ENCODE data around the gene TBC1D13. TPM values are rescaled to one million over a fixed set of nuclear protein-coding genes. Genes with fewer than 3 reads are reported as not detected.

TBC1D13 gene
- total and polyA plus RNA-seq, 9 of the 15 experiments (the other 6 are each of a cell fraction or from before 2014, with no cell fraction given) = 2.3 to 28.7 (median 11.4) TPM

GRCh38 chr9:128829477-128830251, 42.6 kb downstream of the TBC1D13 start, which contains the start of gene SPOUT1 (continued):
- peak; percentile 86 for TF ChIP-seq TAF1 (IDR thresholded peaks at IDR 0.05; ENCODE audit: control insufficient read depth, extremely low read depth, insufficient read depth, low read length, severe bottlenecking)
- no peak for TF ChIP-seq SMAD3 (CRISPR knock-in tag; conservative IDR thresholded peaks at IDR 0.05)
- TF ChIP-seq TAF7 (tag; IDR thresholded peaks at IDR 0.05) = no peak
- TF ChIP-seq, protein P1, sequence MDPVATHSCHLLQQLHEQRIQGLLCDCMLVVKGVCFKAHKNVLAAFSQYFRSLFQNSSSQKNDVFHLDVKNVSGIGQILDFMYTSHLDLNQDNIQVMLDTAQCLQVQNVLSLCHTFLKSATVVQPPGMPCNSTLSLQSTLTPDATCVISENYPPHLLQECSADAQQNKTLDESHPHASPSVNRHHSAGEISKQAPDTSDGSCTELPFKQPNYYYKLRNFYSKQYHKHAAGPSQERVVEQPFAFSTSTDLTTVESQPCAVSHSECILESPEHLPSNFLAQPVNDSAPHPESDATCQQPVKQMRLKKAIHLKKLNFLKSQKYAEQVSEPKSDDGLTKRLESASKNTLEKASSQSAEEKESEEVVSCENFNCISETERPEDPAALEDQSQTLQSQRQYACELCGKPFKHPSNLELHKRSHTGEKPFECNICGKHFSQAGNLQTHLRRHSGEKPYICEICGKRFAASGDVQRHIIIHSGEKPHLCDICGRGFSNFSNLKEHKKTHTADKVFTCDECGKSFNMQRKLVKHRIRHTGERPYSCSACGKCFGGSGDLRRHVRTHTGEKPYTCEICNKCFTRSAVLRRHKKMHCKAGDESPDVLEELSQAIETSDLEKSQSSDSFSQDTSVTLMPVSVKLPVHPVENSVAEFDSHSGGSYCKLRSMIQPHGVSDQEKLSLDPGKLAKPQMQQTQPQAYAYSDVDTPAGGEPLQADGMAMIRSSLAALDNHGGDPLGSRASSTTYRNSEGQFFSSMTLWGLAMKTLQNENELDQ (CRISPR knock-in tag; IDR thresholded peaks at IDR 0.05; ENCODE audit: borderline replicate concordance) = no peak
- no peak for TF ChIP-seq TSC22D4 (tag; IDR thresholded peaks at IDR 0.05)
- no peak for TF ChIP-seq ZNF143 (CRISPR knock-in tag; IDR thresholded peaks at IDR 0.05)
- TF ChIP-seq ZNF232 (CRISPR knock-in tag; IDR thresholded peaks at IDR 0.05) = 0 out of 2 replicates have a peak, but pooled peaks have one; percentile 40
- peak; percentile 97 for TF ChIP-seq RBBP5 (IDR thresholded peaks at IDR 0.05; ENCODE audit: borderline replicate concordance, insufficient read depth, low read length, poor library complexity, severe bottlenecking)
- TF ChIP-seq, protein P2, sequence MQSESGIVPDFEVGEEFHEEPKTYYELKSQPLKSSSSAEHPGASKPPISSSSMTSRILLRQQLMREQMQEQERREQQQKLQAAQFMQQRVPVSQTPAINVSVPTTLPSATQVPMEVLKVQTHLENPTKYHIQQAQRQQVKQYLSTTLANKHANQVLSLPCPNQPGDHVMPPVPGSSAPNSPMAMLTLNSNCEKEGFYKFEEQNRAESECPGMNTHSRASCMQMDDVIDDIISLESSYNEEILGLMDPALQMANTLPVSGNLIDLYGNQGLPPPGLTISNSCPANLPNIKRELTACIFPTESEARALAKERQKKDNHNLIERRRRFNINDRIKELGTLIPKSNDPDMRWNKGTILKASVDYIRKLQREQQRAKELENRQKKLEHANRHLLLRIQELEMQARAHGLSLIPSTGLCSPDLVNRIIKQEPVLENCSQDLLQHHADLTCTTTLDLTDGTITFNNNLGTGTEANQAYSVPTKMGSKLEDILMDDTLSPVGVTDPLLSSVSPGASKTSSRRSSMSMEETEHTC (IDR thresholded peaks at IDR 0.05) = no peak
- no peak for TF ChIP-seq ZFP1 (CRISPR knock-in tag; IDR thresholded peaks at IDR 0.05)
- TF ChIP-seq CEBPG (CRISPR knock-in tag; IDR thresholded peaks at IDR 0.05) = no peak
- no peak for TF ChIP-seq CEBPG (tag; conservative IDR thresholded peaks at IDR 0.05 in 1 of 2, IDR thresholded peaks at IDR 0.05 in 1 of 2)
- 0 out of 2 replicates have a peak, but pooled peaks have one; percentile 63 for TF ChIP-seq ZBTB43 (CRISPR knock-in tag; IDR thresholded peaks at IDR 0.05)
- no peak for TF ChIP-seq ZC3H8 (IDR thresholded peaks at IDR 0.05)
- TF ChIP-seq STAT6 (CRISPR knock-in tag; IDR thresholded peaks at IDR 0.05) = no peak
- TF ChIP-seq, protein P3, sequence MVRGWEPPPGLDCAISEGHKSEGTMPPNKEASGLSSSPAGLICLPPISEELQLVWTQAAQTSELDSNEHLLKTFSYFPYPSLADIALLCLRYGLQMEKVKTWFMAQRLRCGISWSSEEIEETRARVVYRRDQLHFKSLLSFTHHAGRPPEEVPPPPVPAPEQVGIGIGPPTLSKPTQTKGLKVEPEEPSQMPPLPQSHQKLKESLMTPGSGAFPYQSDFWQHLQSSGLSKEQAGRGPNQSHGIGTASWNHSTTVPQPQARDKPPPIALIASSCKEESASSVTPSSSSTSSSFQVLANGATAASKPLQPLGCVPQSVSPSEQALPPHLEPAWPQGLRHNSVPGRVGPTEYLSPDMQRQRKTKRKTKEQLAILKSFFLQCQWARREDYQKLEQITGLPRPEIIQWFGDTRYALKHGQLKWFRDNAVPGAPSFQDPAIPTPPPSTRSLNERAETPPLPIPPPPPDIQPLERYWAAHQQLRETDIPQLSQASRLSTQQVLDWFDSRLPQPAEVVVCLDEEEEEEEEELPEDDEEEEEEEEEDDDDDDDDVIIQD (CRISPR knock-in tag; IDR thresholded peaks at IDR 0.05) = no peak
